ENCODE results near the gene IL11.

DNA sequence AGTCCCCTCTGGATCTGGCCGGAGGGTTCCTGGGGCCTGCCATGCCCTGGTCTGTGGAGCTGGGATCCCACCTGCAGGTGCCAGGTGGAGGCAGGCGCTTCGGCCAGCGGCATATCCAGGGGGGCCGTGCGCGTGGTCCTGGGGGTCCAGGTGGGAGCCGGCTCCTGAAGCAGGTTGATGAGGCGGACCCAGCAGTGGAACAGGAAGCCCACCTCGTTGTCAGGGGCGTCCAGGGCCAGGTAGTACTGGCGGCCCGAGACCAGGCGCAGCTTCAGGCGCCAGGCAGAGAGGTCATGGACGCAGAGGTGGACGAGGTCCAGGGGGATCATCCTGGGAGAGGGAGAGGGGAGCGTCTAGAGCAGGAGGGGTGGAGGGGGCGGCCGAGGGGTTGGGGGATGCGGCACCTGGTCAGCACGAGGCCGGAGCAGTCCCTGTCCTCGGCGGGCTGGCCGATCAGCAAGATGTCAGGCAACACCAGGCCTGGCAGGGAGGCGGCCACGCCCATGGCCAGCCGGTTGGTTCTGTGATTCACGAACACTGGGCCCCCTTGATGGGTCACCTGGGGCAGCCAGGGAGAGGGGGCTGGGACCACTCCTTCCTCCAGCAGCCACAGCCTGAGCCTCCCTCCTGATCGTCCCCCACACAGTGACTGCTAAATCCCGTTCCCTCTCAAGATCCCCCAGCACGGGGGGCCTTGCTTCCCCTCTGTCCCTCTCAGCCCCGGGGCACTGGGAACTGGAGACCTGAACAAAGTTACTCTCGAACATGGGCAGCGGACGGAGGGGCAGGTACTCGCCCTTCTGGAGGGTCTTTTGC is 7.9 kb downstream of the IL11 start:
- TF ChIP-seq, protein P1, sequence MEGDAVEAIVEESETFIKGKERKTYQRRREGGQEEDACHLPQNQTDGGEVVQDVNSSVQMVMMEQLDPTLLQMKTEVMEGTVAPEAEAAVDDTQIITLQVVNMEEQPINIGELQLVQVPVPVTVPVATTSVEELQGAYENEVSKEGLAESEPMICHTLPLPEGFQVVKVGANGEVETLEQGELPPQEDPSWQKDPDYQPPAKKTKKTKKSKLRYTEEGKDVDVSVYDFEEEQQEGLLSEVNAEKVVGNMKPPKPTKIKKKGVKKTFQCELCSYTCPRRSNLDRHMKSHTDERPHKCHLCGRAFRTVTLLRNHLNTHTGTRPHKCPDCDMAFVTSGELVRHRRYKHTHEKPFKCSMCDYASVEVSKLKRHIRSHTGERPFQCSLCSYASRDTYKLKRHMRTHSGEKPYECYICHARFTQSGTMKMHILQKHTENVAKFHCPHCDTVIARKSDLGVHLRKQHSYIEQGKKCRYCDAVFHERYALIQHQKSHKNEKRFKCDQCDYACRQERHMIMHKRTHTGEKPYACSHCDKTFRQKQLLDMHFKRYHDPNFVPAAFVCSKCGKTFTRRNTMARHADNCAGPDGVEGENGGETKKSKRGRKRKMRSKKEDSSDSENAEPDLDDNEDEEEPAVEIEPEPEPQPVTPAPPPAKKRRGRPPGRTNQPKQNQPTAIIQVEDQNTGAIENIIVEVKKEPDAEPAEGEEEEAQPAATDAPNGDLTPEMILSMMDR (IDR thresholded peaks at IDR 0.05): no peak
- TF ChIP-seq POLR2A (IDR thresholded peaks at IDR 0.05) (no peak), POLR2AphosphoS5 (IDR thresholded peaks at IDR 0.05) (no peak), EP300 (IDR thresholded peaks at IDR 0.05; ENCODE audit: low read depth) (no peak)

Measured in transverse colon (tissue), 4 donors.